ENCODE results near the gene RARRES2. TPM values are rescaled to one million over a fixed set of nuclear protein-coding genes. Genes with fewer than 3 reads are reported as not detected.

Gene RARRES2
- total and polyA plus RNA-seq, 2 of the 13 experiments (the other 11 are each of a cell fraction or from before 2014, with no cell fraction given), result 134 to 172 TPM

DNA sequence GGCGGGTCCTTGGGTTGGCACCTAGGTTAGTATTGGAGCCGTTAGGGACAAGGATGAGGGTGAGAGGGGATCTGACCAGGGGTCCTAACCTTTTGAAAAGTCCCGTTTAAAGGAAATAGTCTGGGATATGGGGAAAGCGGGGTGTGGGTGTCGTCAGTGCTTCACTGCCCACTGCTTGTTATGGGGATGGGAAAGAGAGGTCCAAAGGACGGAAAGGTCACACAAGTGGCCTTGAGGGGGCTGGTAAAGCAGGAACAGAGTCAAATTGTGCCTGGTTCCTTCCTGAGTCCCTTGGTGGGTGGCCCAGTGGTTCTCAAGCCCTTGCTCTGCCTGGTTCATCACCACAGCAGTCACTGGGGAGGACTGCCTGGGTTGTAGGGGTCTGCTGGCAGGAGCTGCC, 35.1 kb upstream of the RARRES2 start:
- no peaks in the 10 kb centered on the region for H4K20me1 ChIP-seq (ENCODE audit: insufficient read depth, low read length)
- intact Hi-C loops (cut with micrococcal nuclease; ENCODE audit: unreplicated experiment), result no loop called here
- CTCF ChIA-PET (ENCODE audit: low intra/inter-chr PET ratio, low total read pairs), result no interaction called here
- TF ChIP-seq ELF3 (CRISPR knock-in tag; IDR thresholded peaks at IDR 0.05) (0 out of 2 replicates have a peak, but pooled peaks have one; percentile 11), ZNF574 (CRISPR knock-in tag; IDR thresholded peaks at IDR 0.05) (0 out of 2 replicates have a peak, but pooled peaks have one; percentile 42), RARA (CRISPR knock-in tag; IDR thresholded peaks at IDR 0.05) (peak; percentile 28; the same call in 1 of the 2 replicates), HNF4G (IDR thresholded peaks at IDR 0.05; ENCODE audit: borderline replicate concordance, low read depth, low read length) (peak; percentile 60; the same call in 1 of the 2 replicates), HNF4G (CRISPR knock-in tag; IDR thresholded peaks at IDR 0.05; ENCODE audit: borderline replicate concordance, low read depth) (no peak), ZBTB38 (CRISPR knock-in tag; IDR thresholded peaks at IDR 0.05) (no peak), HNF4A (CRISPR knock-in tag; IDR thresholded peaks at IDR 0.05) (peak; percentile 73), EHMT2 (IDR thresholded peaks at IDR 0.05; ENCODE audit: borderline replicate concordance, low read depth, low read length) (no peak), NFATC3 (CRISPR knock-in tag; IDR thresholded peaks at IDR 0.05) (no peak), STAG1 (CRISPR knock-in tag; IDR thresholded peaks at IDR 0.05) (0 out of 2 replicates have a peak, but pooled peaks have one; percentile 10), YEATS4 (CRISPR knock-in tag; IDR thresholded peaks at IDR 0.05; ENCODE audit: borderline replicate concordance) (0 out of 2 replicates have a peak, but pooled peaks have one; percentile 35), RXRA (CRISPR knock-in tag; IDR thresholded peaks at IDR 0.05) (peak; percentile 23; the same call in 1 of the 2 replicates), ZNF331 (CRISPR knock-in tag; IDR thresholded peaks at IDR 0.05) (no peak), NR2F6 (IDR thresholded peaks at IDR 0.05) (peak; percentile 61), NR2F6 (CRISPR knock-in tag; IDR thresholded peaks at IDR 0.05) (peak; percentile 73), ZNF142 (CRISPR knock-in tag; IDR thresholded peaks at IDR 0.05) (0 out of 2 replicates have a peak, but pooled peaks have one; percentile 13)

More for the DNA sequence above, 35.1 kb upstream of the RARRES2 start:
- Histone ChIP-seq H3K4me1 (ENCODE audit: insufficient read depth, low read length) (peaks cover 75% of the 10 kb centered on the region), H3K4me2 (ENCODE audit: low read depth, low read length) (peak overlapping the region; percentile 97), H3K27ac (ENCODE audit: extremely low read length, insufficient read depth, low read length) (peak overlapping the region; percentile 97), H3K79me2 (ENCODE audit: insufficient read depth, low read length) (peaks cover 30% of the 10 kb centered on the region), H2AFZ (ENCODE audit: low read length) (no peak overlapping the region), H3K27me3 (ENCODE audit: control insufficient read depth in 1 of 2, insufficient read depth in 2 of 2, low read length in 2 of 2) (no peaks in the 10 kb centered on the region), H3K4me3 (replicated peaks in 1 of 3; ENCODE audit: insufficient read depth in 1 of 3, low read depth in 2 of 3, low read length in 3 of 3) (peak overlapping the region in 1 of 3 experiments; percentile 47; a peak in 2 of 6 replicates), H3K9me3 (ENCODE audit: low read length) (no peaks in the 10 kb centered on the region), H3K9ac (ENCODE audit: insufficient read depth, low read depth, low read length) (peak overlapping the region; percentile 7; the same call in 1 of the 2 replicates), H3K36me3 (replicated peaks in 1 of 2; ENCODE audit: control insufficient read depth in 1 of 2, insufficient read depth in 2 of 2, low read length in 2 of 2) (peaks cover 5 to 16% of the 10 kb centered on the region in 2 experiments; a peak in 3 of 5 replicates)
- WGBS (ENCODE audit: low lambda C conversion rate), result 25% methylated on average over 6 of the region's 6 CpGs
- FAIRE-seq, result peak; percentile 23
- no peak for DNase-seq (ENCODE audit: low spot score)
- in situ Hi-C loops (cut with HindIII; ENCODE audit: extremely low pct_ligation_motif_present, low pct_unique_long_range_greater_than_20kb), result no loop called here
- POLR2A ChIA-PET, result interaction anchor here (1.3 to 4.7 kb wide), 2 partner anchors 7 to 20 kb away, joined by 3 to 107 read pairs; partner anchors contain the start of gene REPIN1
- BruUV-seq (replicated peaks), result no TSS peak
- no peak for ATAC-seq

Data from HepG2 (cell line).